Uterus (tissue), 2 donors: Measurements from ENCODE around the gene RNF26.

Source experiments
- POLR2A ChIP-seq, 2 donors: fragments of 450-650 bp; IDR thresholded peaks; one replicate each; pipeline ENCODE4 v1.6.1; 2016; ENCODE audit warnings: antibody characterized with exemption in 2 of 2, mild to moderate bottlenecking in 1 of 2, moderate library complexity in 1 of 2
- TF ChIP-seq, protein P1 (sequence below), 4 experiments: fragments of 200-600 bp in 2 of 4; fragments of 450-650 bp in 2 of 4; sonication (generic) in 2 of 4; IDR thresholded peaks; one replicate each; pipeline ENCODE4 v1.5.1; 2016 to 2019; ENCODE audit warnings: antibody characterized with exemption in 4 of 4, mild to moderate bottlenecking in 2 of 4, moderate library complexity in 1 of 4

DNA sequence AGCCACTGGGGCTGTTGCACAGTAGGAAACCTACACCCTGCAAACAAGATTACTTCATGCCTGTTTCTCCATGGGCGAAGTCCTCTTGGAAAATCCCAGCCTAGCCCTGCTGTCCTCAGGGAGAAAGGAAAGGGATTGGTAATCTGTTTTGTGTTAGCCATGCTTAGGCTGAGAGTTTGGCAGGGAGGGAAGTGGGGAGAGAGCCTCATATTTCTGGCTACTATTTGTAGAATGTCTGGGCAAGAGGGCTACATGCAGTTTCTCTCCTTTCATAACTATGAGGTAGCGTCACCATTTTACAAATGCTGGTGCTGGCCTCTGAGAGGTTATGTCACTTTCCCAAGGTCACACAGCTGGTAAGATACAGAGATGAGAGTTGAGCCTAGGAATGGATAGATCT, 12.9 kb downstream of the RNF26 start:
- TF ChIP-seq, protein P1, sequence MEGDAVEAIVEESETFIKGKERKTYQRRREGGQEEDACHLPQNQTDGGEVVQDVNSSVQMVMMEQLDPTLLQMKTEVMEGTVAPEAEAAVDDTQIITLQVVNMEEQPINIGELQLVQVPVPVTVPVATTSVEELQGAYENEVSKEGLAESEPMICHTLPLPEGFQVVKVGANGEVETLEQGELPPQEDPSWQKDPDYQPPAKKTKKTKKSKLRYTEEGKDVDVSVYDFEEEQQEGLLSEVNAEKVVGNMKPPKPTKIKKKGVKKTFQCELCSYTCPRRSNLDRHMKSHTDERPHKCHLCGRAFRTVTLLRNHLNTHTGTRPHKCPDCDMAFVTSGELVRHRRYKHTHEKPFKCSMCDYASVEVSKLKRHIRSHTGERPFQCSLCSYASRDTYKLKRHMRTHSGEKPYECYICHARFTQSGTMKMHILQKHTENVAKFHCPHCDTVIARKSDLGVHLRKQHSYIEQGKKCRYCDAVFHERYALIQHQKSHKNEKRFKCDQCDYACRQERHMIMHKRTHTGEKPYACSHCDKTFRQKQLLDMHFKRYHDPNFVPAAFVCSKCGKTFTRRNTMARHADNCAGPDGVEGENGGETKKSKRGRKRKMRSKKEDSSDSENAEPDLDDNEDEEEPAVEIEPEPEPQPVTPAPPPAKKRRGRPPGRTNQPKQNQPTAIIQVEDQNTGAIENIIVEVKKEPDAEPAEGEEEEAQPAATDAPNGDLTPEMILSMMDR (IDR thresholded peaks at IDR 0.05), result no peak
- no peak for TF ChIP-seq POLR2A (IDR thresholded peaks at IDR 0.05)
